ENCODE measurements around the gene ZNF358.

- TF ChIP-seq CTCF (IDR thresholded peaks at IDR 0.05) = no peak
- TF ChIP-seq POLR2A (IDR thresholded peaks at IDR 0.05) = no peak
Observed at GRCh38 chr19:7520131-7521051, 4.5 kb downstream of the ZNF358 start.

Data from uterus (tissue), 2 donors.